Fibroblast of skin of left biceps (primary cell): Measurements from ENCODE around the gene FJX1.
"Not testable (repeated sequence)": the region's sequence is repeated elsewhere in the genome, so short reads cannot be mapped to it uniquely, and the experiment has no call there.

ENCODE experiments used
- DNase-seq, 2 experiments: peaks; one replicate each; pipeline ENCODE4 v3.0.0-alpha.2; 2013; ENCODE audit warnings: low read depth in 2 of 2

FJX1 gene

GRCh38 chr11:35667257-35667656 is 49.0 kb downstream of the FJX1 start:
- no peak for DNase-seq

- not testable (repeated sequence) for DNase-seq
Observed at GRCh38 chr11:35668350-35668749, 50.1 kb downstream of the FJX1 start.
